Esophagus squamous epithelium (tissue), 5 donors: Measurements from ENCODE around the gene GVQW3. TPM values are rescaled to one million over a fixed set of nuclear protein-coding genes. Genes with fewer than 3 reads are reported as not detected.

ENCODE experiments used
- DNase-seq: peaks from one replicate; lab custom pipeline; 2025; lab: John Stamatoyannopoulos, UW
- H3K27ac ChIP-seq, 4 donors: fragments of 200-600 bp; sonication (generic); one replicate each; pipeline ENCODE4 v1.5.1; 2016 to 2019; ENCODE audit warnings: mild to moderate bottlenecking in 1 of 4
- H3K27me3 ChIP-seq, 4 donors: fragments of 200-600 bp; sonication (generic); 1 replicate in 3 of 4; 2 replicates in 1 of 4; pipeline versions ENCODE4 v1.5.1 to v1.6.0; 2017 to 2021; ENCODE audit warnings: antibody characterized with exemption in 1 of 4
- H3K36me3 ChIP-seq, 3 donors: fragments of 200-600 bp; sonication (generic); one replicate each; pipeline ENCODE4 v1.5.1; 2016 to 2019
- H3K4me1 ChIP-seq, 3 donors: fragments of 200-600 bp; sonication (generic); one replicate each; pipeline ENCODE4 v1.5.1; 2017 to 2019
- H3K4me3 ChIP-seq, 4 donors: fragments of 200-600 bp; sonication (generic); 1 replicate in 3 of 4; 2 replicates in 1 of 4; pipeline ENCODE4 v1.5.1; 2016 to 2019; ENCODE audit warnings: mild to moderate bottlenecking in 2 of 4, moderate library complexity in 1 of 4
- H3K9me3 ChIP-seq, 3 donors: fragments of 200-600 bp; sonication (generic); one replicate each; pipeline ENCODE4 v1.5.1; 2016 to 2019
- CTCF ChIP-seq, 6 experiments: fragments of 450-650 bp in 4 of 6; fragments of 200-600 bp in 2 of 6; sonication (generic) in 2 of 6; IDR thresholded peaks; one replicate each; pipeline ENCODE4 v1.5.1; 2016 to 2019; ENCODE audit warnings: antibody characterized with exemption in 6 of 6, mild to moderate bottlenecking in 4 of 6, moderate library complexity in 4 of 6
- POLR2A ChIP-seq, 4 donors: fragments of 450-650 bp; IDR thresholded peaks; one replicate each; pipeline ENCODE4 v1.6.1; 2017; ENCODE audit warnings: antibody characterized with exemption in 4 of 4, mild to moderate bottlenecking in 4 of 4, moderate library complexity in 3 of 4
- WGBS, 2 donors: methylation state at CpG; one replicate each; pipeline ENCODE4 v1.1.5; 2018; 5-methylcytosine and 5-hydroxymethylcytosine counted together
- intact Hi-C: fragments of 100-400 bp; cut with DNase I; formaldehyde crosslinking; loops from one replicate; pipeline ENCODE4 v1.15.0; 2022
- total RNA-seq, 4 donors: library from RNA; depleted of rRNA; stranded (reverse); fragments of >200 nt; gene quantifications; one replicate each; pipeline ENCODE4 v1.1.0, GENCODE V29; 2016
- donor health status: DM: yes; HTN: yes; CAD: no.

The GVQW3 gene
- total RNA-seq, 4 donors from 2014 or later, result 0.15 to 0.95 (median 0.31) TPM; not detected in 1

DNA sequence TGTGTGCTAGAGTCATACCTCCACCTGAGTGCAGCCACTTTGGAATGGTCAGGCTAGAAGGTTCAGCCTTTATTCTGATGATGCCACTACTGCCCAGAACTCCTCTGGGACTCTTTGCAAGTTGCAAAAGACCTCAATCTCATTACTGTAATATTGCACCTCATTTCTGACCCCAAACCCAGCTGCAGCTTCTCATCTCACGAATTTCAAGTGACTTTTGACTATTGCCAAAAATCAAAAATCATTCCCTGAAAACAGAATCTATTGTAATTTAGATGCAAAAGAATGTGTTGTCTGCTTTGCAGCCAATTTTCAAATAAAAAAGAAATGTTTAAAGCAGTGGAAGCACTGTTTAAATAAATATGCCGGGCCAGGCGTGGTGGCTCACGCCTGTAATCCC is 25.2 kb downstream of the GVQW3 start:
- Histone ChIP-seq H3K9me3 (no peaks in the 10 kb centered on the region), H3K4me1 (no peaks in the 10 kb centered on the region), H3K36me3 (no peaks in the 10 kb centered on the region), H3K27me3 (peaks cover 0 to 16% (median 0%) of the 10 kb centered on the region in 4 donors), H3K27ac (no peak overlapping the region), H3K4me3 (no peak overlapping the region)
- WGBS, 2 donors, result 91 to 95% methylated on average over 4 of the region's 4 CpGs
- DNase-seq, result no peak
- TF ChIP-seq POLR2A (IDR thresholded peaks at IDR 0.05), result no peak
- TF ChIP-seq CTCF (IDR thresholded peaks at IDR 0.05), result no peak
- intact Hi-C loops, result no loop called here

DNA sequence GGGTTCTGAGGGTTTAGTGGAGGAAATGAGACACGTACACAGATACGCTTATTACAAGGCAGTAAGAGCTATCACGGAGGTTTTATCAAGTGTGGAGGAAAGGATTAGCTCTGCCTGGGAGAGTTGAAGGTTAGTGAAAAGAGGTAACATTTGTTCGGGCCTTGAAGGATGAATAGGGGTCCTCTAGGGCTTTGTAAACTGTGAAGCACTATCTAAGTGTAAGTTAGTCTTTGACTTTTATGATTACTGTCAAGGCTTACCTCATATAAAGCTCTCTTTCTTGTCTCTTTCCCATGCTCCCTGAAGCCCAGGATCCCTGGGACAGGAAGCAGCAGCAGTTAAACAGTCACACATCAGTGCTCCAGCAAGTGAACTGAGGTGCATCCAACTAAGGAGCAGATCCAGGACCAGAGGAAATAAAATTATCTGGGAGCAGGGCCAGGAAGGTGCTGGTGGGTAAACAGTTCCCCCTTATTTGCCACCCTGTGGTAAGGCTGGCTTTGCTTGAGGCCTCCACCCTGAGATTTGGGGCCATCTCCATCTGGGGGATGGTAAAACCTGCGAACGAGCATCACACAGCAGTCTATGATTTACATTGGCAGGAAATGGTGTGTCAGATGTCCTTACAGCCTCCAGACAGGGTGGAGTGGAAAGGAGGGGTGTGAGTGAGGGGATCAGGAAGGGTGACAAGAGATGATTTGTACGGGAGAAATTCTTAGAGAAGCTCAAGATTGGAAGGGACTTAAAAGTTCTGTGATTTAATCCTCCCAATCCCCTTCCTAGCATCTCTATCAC is 27.2 kb downstream of the GVQW3 start:
- H3K27me3 ChIP-seq, result peaks cover 0 to 18% (median 0%) of the 10 kb centered on the region in 4 donors
- TF ChIP-seq POLR2A (IDR thresholded peaks at IDR 0.05) (no peak), CTCF (IDR thresholded peaks at IDR 0.05) (no peak)
- no peak for DNase-seq
- H3K4me1 ChIP-seq, result no peaks in the 10 kb centered on the region
- 58 to 63% methylated on average over 7 of the region's 7 CpGs for WGBS, 2 donors
- intact Hi-C loops, result no loop called here
- no peaks in the 10 kb centered on the region for H3K9me3 ChIP-seq
- no peak overlapping the region for H3K4me3 ChIP-seq
- H3K27ac ChIP-seq, result no peak overlapping the region
- H3K36me3 ChIP-seq, result no peaks in the 10 kb centered on the region

DNA sequence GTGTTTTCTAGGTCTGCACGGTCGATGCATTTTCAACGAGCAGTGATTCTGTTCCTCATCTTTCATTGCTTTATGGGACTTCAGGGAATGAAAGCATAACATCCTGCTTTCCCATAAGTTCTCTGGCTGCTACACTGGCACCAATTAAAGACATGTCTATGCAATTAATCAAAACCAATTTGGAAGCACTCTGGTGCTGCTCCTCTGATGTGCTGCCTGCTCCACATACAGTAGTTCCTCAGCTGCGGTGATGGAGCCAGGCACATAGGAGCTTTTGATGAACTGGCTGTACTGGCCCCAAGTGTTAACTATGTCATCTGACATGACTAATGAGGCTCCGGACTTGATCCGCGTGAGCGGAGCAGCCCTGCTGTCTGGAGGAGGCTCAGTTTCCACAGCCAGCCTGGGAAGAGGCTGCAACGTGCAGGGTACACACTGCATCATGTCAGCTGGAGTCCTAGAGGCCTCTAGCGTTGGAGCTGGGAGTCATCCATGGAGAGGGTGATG is 29.8 kb downstream of the GVQW3 start:
- H3K27me3 ChIP-seq, result peaks cover 0 to 21% (median 0%) of the 10 kb centered on the region in 4 donors
- DNase-seq, result no peak
- no peaks in the 10 kb centered on the region for H3K4me1 ChIP-seq
- 60 to 84% methylated on average over 8 to 9 of the region's 10 CpGs for WGBS, 2 donors
- no peaks in the 10 kb centered on the region for H3K36me3 ChIP-seq
- H3K27ac ChIP-seq, result no peak overlapping the region
- no peak overlapping the region for H3K4me3 ChIP-seq
- TF ChIP-seq POLR2A (IDR thresholded peaks at IDR 0.05) (no peak), CTCF (IDR thresholded peaks at IDR 0.05) (no peak)
- intact Hi-C loops, result no loop called here
- H3K9me3 ChIP-seq, result no peaks in the 10 kb centered on the region

DNA sequence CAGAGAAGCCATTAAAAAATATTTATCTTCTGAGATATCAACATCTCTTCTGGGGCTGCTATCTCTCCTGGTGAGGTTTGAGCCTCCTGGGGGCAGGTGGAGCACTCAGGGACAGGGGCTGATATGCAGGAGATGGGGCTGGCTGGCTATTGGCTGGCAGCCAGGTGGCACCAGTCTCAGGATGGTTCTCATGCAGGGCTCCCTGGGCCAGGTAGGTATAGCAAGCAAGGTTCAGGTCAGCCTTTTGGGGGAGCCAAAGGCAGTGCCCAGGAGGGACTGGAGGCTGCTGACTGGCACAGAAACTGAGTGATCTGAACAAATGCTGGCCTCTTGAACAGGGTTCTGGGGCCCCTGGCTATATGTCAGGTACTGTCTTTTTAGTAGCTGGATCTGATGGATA is 34.0 kb downstream of the GVQW3 start:
- intact Hi-C loops, result no loop called here
- no peaks in the 10 kb centered on the region for H3K9me3 ChIP-seq
- H3K4me1 ChIP-seq, result no peaks in the 10 kb centered on the region
- no peak for DNase-seq
- TF ChIP-seq CTCF (IDR thresholded peaks at IDR 0.05), result no peak
- TF ChIP-seq POLR2A (IDR thresholded peaks at IDR 0.05), result no peak
- no peak overlapping the region for H3K4me3 ChIP-seq
- H3K27me3 ChIP-seq, result peaks cover 0 to 38% (median 0%) of the 10 kb centered on the region in 4 donors
- H3K36me3 ChIP-seq, result no peaks in the 10 kb centered on the region
- H3K27ac ChIP-seq, result no peak overlapping the region

- intact Hi-C loops, result no loop called here
- H3K27me3 ChIP-seq, result peaks cover 0 to 37% (median 0%) of the 10 kb centered on the region in 4 donors
- H3K36me3 ChIP-seq, result no peaks in the 10 kb centered on the region
- 48 to 53% methylated on average over 3 of the region's 3 CpGs for WGBS, 2 donors
- H3K4me1 ChIP-seq, result no peaks in the 10 kb centered on the region
- no peak overlapping the region for H3K27ac ChIP-seq
- DNase-seq, result no peak
- no peak overlapping the region for H3K4me3 ChIP-seq
- TF ChIP-seq POLR2A (IDR thresholded peaks at IDR 0.05) (no peak), CTCF (IDR thresholded peaks at IDR 0.05) (peak in 1 of 6 experiments; percentile 21)
- H3K9me3 ChIP-seq, result no peaks in the 10 kb centered on the region
Observed at GRCh38 chr11:76419896-76420295, 38.8 kb downstream of the GVQW3 start.
